ENCODE data around the gene SIX3.

- TF ChIP-seq CTCF (IDR thresholded peaks at IDR 0.05 in 8 of 11, conservative IDR thresholded peaks at IDR 0.05 in 3 of 11): no peak
- no peak for TF ChIP-seq POLR2A (IDR thresholded peaks at IDR 0.05)
- no peak for TF ChIP-seq POLR2AphosphoS5 (IDR thresholded peaks at IDR 0.05)
Measured at GRCh38 chr2:44894058-44894457, 47.4 kb upstream of the SIX3 start.

Data from spleen (tissue), 7 donors.